Activated CD8-positive, alpha-beta memory T cell treated with anti-CD3 and anti-CD28 coated beads for 1 hour (primary cell): ENCODE measurements around the gene VASH2.
"Not testable (repeated sequence)": the region's sequence is repeated elsewhere in the genome, so short reads cannot be mapped to it uniquely, and the experiment has no call there.

Experiments
- DNase-seq, 2 donors: peaks; one replicate each; pipeline ENCODE4 v3.0.0-alpha.2; 2020; ENCODE audit warnings: low read depth in 1 of 2; ENCODE audit errors: extremely low read depth in 1 of 2

Gene VASH2

DNA sequence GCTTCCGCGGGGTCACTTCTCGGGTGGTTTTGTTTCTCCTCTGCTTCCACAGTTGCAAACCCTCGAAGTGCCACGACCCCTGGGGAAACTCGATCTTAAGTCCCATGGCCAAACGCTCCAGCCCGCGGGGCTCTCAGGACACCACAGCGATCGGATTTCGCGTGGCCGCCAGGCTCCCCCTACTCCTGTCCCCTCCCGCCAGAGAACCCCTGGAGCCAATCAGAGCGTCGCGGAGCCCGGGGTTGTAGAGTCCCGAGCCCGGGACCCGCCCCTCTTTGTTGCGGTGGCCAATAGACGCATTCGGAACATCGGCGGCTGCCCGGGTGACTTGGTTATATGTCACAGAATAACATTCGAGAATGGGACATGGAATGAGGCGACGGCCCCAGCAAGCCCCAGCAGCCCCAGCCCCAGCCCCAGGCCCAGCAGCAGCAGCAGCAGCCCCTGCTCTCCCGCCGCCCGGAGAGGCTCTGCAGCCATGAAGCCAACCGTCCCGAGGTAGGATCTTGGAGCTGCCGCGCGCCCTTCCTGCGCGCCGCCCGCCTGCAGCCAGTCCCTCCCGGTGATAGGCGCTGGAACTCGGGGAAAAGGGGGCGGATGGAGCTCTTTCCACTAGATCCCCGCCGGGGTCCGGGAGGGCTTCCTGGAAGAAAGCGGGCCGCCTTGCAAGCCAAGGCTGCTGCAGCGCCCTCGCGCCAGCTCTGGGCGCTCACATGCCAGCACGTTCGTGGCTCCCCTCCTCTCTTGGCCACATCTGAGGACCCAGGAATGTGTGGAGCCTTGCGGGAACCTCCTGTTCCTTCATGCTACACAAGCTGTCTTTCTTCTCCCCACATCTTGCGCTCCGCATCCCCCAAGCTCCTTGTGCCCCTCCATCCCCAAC, at the start of gene VASH2:
VASH2 (plus strand) TSS at position 299 of the 883 bp plus-strand sequence. CDS start 1,002 bp downstream, outside the sequence.
- DNase-seq: peak in 1 of 2 donors; percentile 6

DNA sequence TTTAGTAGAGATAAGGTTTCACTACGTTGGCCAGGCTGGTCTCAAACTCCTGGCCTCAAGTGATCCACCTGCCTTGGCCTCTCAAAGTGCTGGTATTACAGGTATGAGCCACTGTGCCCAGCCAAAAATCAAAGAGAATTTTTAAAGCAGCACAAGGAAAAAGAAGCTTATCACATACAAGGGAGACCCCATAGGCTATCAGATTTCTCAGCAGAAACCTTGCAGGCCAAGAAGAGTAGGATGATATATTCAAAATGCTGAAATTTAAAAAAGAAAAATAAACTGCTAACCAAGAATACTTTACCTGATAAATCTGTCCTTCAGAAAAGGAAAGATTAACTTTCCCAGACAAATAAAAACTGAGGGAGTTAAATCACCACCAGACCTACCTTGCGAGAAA, 49.1 kb upstream of the VASH2 start:
- no peak for DNase-seq

DNA sequence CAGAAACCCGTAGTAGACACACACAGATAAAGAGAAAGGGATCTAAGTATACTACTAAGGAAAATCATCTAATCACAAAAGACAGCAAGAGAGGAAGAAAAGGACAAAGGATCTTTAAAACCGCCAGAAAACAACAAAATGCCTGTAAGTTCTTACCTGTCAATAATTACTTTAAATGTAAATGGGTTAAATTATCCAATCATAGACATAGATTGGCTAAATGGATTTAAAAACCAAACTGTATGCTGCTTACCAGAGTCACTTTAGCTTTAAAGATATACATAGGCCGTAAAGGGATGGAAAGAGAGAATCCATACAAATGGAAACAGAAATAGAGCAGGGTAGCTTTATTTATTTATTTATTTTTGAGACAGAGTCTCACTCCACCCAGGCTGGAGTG, 48.3 kb upstream of the VASH2 start:
- no peak for DNase-seq

DNA sequence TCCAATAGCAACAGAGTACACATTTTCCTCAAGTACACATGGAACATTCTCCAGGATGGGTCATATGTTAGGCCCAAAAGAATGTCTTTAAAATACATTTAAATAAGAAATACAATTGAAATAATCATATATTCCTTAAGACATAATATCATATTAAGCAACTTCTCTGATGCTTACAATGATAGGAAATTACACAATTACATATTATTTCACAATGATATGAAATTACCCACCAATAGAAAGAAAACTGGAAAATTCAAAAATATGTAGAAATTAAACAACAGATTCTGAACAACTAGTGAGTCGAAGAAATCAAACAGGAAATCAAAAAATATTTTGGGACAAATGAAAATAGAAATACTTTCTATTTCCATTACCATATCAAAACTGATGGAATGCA, 46.7 kb upstream of the VASH2 start:
- DNase-seq: no peak

DNA sequence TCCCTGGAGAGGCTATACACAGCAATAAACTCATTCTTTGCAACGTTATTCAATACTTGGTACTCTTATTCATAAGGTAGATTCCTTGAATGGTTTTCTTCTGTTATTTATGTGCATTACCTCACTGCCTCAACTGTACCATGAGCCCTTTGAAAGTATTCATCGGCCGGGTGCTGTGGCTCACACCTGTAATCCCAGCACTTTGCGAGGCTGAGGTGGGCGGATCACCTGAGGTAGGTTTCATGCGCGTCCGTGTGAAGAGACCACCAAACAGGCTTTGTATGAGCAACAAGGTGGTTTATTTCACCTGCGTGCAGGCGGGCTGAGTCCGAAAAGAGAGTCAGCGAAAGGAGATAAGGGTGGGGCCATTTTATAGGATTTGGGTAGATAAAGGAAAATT, 42.3 kb upstream of the VASH2 start:
- not testable (repeated sequence) for DNase-seq

DNA sequence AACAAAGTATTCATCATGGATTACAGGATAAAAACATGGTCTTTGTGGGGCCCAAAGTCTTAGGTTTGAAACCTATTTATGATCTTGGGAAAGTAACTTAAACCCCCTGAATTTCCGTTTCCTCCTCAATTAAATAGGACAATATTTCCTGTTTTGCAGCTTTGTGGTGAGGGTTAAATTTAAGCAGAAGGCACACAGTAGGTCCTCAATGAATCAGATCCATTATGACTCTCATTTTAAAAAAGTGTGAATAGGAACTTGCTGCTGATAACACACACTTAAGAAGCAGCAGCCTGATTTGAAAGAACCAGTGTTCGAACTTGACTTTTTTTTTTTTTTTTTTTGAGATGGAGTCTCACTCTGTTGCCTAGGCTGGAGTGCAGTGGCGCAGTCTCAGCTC, 41.4 kb upstream of the VASH2 start:
- DNase-seq: no peak

DNA sequence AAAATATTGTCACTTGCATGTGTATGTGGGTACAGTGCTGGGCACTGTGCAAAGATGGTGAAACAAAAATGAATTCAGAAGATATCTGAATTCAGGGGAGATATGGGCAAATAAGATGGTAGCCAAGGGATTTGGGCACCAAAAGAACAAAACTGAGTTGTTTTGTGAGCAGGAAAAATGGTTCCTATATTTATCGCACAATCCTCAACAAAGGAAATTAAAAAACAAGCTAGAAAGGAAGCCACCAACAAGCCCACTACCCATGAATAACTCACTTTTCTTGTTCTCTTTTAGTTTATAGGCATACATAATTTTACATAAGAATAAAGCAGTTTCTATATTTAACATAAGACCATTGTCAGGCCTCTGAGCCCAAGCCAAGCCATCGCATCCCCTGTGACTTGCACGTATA, 40.7 kb upstream of the VASH2 start:
- no peak for DNase-seq

DNA sequence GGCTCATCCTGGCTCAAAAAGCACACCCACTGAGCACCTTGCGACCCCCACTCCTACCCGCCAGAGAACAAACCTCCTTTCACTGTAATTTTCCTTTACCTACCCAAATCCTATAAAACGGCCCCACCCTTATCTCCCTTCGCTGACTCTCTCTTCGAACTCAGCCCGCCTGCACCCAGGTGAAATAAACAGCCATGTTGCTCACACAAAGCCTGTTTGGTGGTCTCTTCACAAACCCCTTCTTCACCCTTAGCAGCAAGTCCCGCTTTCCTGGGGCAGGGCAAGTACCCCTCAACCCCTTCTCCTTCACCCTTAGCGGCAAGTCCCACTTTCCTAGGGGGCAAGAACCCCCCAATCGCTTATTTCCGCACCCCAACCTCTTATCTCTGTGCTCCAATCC, 40.1 kb upstream of the VASH2 start:
- DNase-seq: not testable (repeated sequence)

DNA sequence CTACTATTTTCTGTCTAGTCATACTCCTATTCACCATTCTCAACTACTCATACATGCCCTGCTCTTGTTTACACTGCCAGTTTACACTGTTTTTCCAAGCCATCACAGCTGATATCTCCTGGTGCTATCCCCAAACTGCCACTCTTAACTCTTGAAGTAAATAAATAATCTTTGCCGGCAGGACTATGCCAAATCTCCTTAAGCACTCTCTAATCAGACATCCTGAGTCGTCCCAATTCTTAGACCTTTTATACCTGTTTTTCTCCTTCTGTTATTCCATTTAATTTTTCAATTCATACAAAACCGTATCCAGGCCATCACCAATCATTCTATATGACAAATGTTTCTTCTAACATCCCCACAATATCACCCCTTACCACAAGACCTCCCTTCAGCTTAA, 36.7 kb upstream of the VASH2 start:
- not testable (repeated sequence) for DNase-seq

DNA sequence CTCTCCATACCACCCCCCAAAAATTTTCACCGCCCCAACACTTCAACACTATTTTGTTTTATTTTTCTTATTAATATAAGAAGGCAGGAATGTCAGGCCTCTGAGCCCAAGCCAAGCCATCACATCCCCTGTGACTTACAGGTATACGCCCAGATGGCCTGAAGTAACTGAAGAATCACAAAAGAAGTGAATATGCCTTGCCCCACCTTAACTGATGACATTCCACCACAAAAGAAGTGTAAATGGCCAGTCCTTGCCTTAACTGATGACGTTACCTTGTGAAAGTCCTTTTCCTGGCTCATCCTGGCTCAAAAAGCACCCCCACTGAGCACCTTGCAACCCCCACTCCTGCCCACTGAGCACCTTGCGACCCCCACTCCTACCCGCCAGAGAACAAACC, 36.2 kb upstream of the VASH2 start:
- not testable (repeated sequence) for DNase-seq

DNA sequence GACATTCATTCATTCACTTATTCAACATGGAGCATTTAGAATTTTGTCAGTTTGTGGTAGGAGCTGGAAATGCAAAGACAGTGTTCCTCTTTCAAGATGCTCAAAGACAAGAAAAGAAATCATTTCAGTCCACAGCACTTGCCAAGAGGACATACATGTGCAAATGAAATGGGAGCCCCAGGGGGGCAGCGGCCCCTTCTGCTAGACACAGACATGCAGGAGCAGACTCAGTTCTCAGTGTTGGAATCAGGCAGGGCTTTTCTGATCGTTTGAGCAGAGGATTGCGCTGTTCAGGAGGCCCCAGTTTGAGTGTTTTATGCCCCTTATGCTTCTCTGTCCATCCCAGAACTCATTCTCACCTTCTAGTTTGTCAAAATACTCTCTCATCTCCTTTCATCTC, 35.6 kb upstream of the VASH2 start:
- no peak for DNase-seq

DNA sequence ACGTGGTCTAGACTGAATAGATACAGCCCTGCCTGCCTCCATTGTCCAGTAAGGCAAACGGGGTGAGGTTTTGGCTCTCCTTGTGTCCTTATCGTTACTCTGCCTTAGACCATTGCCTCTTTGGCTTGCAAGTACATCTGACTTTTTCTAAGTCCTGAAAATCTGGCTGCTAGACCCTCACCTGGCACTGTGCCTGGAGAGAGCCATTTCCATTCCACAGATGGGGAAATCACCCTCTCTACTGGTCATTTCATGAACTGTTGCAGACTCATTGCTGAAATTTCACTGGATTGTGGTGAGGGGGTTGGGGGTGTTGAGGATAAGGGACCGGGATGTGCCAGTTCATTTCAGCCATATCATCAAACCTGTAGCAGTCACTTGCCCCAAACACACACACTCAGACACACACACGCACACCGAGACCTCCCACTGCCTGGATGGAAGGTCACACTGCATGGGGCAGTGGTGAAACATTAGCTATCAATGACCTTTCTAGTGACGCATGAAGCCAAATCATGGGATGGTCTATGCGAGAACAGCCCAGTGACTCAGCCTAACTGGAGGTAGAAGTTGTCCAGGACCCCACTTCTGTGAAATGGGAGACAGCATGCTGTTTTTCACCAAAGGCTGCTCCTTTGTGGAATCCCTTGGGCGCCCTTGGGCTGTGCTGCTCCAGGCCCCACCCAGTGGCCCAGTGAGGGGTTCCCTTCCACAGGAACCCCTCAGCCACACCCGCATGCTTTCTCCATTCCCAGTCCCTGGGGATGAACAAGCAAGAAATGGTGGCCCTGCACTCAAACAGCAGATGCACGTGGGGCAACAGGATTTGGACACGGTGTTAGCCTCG, 34.9 kb upstream of the VASH2 start:
- DNase-seq: no peak

DNA sequence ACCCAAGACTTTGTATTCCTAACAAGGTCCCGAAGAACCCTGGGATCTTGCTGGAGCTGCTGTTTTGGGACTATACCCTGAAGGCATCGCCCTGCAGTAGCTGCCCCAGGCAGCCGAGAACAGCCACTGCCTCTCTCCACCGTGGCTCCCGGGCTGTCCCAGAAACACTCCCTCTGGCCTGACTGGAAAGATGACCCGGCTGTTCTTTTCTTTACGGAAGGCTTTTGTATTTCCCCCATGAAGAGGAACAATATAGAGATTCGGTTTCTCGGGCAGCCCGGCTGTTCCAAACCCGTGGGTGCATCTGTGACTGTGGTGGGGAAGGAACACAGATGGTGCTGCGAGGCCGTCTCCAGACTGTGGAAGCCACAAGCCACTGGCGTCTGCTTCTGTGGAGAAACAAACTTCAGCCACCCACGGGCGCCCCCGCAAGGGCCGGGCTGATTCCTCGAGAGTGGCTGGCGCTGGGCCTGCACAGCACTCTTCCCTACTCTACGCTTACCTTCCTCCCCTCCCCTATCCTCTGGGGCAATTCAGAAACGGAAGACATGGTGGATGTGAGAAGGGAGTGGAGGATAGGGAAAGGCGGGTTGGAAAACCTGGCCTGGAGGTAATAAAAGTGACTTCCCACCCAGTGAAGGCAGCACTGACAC, 33.7 kb upstream of the VASH2 start:
- no peak for DNase-seq

DNA sequence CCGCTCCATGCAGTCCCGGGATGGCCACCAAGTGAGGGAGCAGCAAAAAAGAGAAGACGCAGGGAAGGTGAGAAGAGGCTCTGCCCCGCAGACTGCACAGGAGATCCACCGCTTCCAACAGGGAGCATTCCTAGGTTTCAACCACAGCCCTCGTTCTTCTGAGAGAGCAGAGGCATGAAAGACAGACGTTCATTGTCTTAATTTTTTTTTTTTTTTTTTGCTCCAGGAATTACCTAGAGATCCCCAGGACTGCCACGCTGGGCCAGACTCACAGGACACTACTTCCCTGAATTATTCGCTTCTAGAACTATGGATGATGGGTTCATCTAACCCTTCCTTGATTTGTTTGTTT, 33.2 kb upstream of the VASH2 start:
- DNase-seq: no peak

DNA sequence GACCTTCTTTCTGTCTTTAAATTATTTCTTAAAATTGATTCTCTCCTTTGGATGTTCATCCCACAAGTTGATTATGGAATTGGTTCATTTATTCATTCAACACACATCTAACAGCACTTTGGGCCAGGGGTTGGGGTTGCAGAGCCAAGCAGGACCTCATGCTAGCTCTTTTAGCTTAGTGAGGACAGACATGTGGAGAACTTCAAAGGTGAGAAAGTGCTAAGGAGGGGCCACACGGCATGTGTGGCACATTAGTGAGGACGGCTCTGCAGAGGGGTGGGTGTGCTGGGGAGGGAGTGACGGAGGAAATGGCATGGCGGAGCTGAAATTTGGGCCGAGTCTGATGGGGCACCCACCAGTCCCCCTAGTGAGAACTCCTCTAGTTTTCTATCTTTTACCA, 32.5 kb upstream of the VASH2 start:
- no peak for DNase-seq

DNA sequence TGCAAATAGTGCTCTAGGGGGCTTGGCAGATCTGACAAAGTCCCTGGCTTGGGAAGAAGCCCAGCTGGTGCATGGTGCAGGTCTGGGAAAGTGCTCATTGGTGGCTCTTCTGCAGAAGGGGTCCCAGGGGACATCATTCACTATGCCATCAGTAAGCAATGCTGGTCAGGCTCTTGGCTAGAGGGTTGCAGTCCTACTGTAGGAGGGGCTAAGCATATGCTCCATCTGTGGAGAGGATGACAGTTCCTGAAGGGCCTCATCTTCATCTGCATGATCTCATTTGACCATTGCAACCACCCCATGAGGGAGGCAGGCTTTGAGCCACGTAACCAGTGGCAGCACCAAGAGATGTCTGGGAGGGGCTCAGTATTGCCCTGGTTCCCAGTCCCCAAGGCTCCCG, 31.5 kb upstream of the VASH2 start:
- DNase-seq: no peak

DNA sequence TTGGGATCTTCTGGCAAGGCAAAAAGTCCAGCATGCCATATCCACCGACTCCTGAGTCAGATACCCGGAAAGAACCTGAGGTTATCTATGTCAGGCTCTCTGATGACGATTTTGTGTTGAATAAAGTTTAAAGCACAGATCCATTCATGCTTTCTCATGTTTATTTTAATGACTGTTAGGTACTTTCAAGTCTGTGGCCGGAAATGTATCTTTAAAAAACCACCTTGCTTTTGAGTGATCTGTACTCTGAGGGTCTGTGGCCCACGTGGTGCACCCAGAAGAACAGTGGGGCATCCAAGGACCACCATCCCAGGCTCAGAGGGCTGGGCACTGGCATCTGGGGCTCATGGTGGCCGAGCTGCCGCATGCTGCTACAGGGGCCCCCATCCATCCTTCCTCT, 30.1 kb upstream of the VASH2 start:
- no peak for DNase-seq

DNA sequence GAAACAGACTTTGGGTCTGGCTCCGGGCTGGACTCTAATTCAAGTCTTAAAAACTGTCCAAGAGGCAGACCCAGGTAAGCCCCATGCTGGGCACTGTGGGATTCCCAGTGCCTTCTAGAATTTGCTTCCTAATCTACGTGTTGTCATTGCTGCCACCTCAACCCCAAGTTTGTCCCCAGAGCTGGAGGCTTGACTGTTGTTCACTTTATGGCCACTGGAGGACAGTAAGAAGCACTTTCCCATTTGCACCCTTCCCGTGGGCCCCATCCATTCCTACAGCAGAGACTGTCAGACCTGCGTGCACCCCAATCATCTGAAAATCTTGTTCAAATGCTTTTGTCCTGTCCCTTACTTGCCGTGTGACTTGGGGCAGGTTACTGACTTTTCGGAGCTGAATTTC, 29.4 kb upstream of the VASH2 start:
- no peak for DNase-seq

DNA sequence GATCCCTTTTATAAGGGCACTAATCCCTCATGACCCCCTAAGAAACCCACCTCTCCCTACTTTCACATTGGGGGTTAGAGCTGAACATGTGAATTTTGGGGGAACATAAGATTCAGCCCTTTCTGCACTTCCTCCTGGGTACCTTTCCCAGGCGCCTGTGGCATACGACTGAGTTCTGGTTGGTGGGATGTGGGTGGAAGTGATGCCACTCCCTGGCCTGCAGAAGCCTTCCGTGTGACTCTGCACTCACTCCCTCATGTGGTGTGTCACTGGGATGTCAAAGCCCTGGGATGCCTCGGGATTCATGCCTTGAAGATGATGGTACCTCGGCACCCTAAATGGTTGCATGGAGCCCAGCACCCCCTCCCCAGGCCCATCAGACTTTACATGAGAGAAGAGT, 28.3 kb upstream of the VASH2 start:
- no peak for DNase-seq

DNA sequence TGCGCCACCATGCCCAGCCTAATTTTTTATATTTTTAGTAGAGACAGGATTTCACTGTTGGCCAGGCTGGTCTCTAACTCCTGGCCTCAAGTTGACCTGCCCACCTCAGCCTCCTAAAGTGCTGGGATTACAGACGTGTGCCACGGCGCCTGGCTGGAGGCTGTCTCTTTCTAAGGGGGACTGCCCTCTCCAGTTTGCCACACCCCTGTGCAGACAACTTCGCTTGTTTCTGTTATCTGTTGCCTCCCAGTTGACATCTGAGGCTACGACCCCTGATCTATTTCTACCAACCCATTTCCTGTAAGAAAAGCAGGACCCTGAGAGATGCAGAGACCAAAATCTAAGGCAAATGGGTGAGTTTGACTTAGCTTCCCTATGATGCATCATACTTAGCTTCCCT, 24.0 kb upstream of the VASH2 start:
- no peak for DNase-seq
